Uterus (tissue), 2 donors: ENCODE measurements around the gene KIF26A.

Experiments used
- CTCF ChIP-seq, 4 experiments: fragments of 200-600 bp in 2 of 4; fragments of 450-650 bp in 2 of 4; sonication (generic) in 2 of 4; IDR thresholded peaks; one replicate each; pipeline ENCODE4 v1.5.1; 2016 to 2019; ENCODE audit warnings: antibody characterized with exemption in 4 of 4, mild to moderate bottlenecking in 2 of 4, moderate library complexity in 1 of 4
- POLR2A ChIP-seq, 2 donors: fragments of 450-650 bp; IDR thresholded peaks; one replicate each; pipeline ENCODE4 v1.6.1; 2016; ENCODE audit warnings: antibody characterized with exemption in 2 of 2, mild to moderate bottlenecking in 1 of 2, moderate library complexity in 1 of 2

DNA sequence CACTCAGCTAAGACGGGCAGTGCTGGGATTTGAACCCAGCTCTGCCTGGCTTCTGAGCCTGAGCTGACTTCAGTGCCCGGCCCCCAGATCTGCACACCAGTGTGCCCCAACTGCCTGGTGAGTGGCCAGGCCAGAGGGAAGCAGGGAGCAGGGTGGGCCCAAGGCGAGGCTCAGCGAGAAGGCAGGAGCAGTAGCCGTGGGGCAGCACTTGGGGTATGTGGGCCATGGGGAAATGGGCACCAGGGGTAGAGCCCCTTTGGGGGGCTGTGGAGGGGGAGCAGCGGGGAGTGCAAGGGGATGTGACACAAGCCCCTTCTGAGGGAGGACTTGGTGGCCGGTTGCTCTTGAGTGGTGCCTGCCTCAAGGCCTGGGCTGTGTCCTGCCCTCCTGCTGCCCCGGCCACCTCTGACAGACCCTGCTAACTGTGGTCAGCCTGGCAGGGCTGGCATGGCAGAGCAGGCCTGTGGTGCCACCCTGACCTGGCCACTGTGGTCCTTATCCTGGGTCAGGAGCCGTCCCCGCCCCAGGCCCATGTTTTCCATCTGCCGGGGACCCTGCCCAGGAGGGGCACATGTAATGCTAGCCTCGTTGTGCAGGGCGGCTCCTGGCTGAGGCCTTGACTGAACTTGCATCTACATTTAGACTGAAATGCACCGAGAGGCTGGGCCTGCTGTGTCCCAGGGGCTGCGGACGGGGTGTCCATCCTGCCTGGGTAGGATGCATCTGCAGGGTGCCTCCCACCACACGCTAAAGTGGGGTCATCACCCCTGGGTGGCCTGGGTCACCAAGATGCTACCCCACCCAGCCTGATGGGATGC lies 90.5 kb downstream of the KIF26A start:
- TF ChIP-seq POLR2A (IDR thresholded peaks at IDR 0.05) (no peak), CTCF (IDR thresholded peaks at IDR 0.05) (no peak)
